ENCODE results near the gene SVEP1. TPM values are rescaled to one million over a fixed set of nuclear protein-coding genes. Genes with fewer than 3 reads are reported as not detected.
"Not testable (repeated sequence)": the region's sequence is repeated elsewhere in the genome, so short reads cannot be mapped to it uniquely, and the experiment has no call there.

The SVEP1 gene
- total RNA-seq, 1 donor from 2014 or later: 0.10 TPM

GRCh38 chr9:110541950-110542349 lies 37.6 kb downstream of the SVEP1 start:
- Mint-ChIP-seq H3K27ac (ENCODE audit: unreplicated experiment) (no peak overlapping the region), H3K4me3 (ENCODE audit: unreplicated experiment) (no peak overlapping the region), H3K4me1 (ENCODE audit: low read depth, unreplicated experiment) (no peaks in the 10 kb centered on the region), H3K36me3 (ENCODE audit: unreplicated experiment) (no peaks in the 10 kb centered on the region), H3K9me3 (ENCODE audit: unreplicated experiment) (no peaks in the 10 kb centered on the region), H3K27me3 (ENCODE audit: unreplicated experiment) (no peaks in the 10 kb centered on the region)
- no peak for DNase-seq
- no peak for TF ChIP-seq CTCF (IDR thresholded peaks at IDR 0.05; ENCODE audit: partially characterized antibody, unreplicated experiment)

- Mint-ChIP-seq H3K4me1 (ENCODE audit: low read depth, unreplicated experiment) (no peaks in the 10 kb centered on the region), H3K9me3 (ENCODE audit: unreplicated experiment) (no peaks in the 10 kb centered on the region), H3K36me3 (ENCODE audit: unreplicated experiment) (no peaks in the 10 kb centered on the region), H3K4me3 (ENCODE audit: unreplicated experiment) (no peak overlapping the region), H3K27me3 (ENCODE audit: unreplicated experiment) (no peaks in the 10 kb centered on the region), H3K27ac (ENCODE audit: unreplicated experiment) (no peak overlapping the region)
- TF ChIP-seq CTCF (IDR thresholded peaks at IDR 0.05; ENCODE audit: partially characterized antibody, unreplicated experiment): no peak
- no peak for DNase-seq
Observed at GRCh38 chr9:110538647-110539041, 40.9 kb downstream of the SVEP1 start.

- no peak overlapping the region for H3K4me3 Mint-ChIP-seq (ENCODE audit: unreplicated experiment)
- no peaks in the 10 kb centered on the region for H3K27me3 Mint-ChIP-seq (ENCODE audit: unreplicated experiment)
- peaks cover 3% of the 10 kb centered on the region for H3K36me3 Mint-ChIP-seq (ENCODE audit: unreplicated experiment)
- no peaks in the 10 kb centered on the region for H3K4me1 Mint-ChIP-seq (ENCODE audit: low read depth, unreplicated experiment)
- no peaks in the 10 kb centered on the region for H3K9me3 Mint-ChIP-seq (ENCODE audit: unreplicated experiment)
- TF ChIP-seq CTCF (IDR thresholded peaks at IDR 0.05; ENCODE audit: partially characterized antibody, unreplicated experiment): no peak
- no peak for DNase-seq
- no peak overlapping the region for H3K27ac Mint-ChIP-seq (ENCODE audit: unreplicated experiment)
Observed at GRCh38 chr9:110537841-110538646, 41.5 kb downstream of the SVEP1 start.

- Mint-ChIP-seq H3K4me3 (ENCODE audit: unreplicated experiment) (no peak overlapping the region), H3K27ac (ENCODE audit: unreplicated experiment) (no peak overlapping the region), H3K4me1 (ENCODE audit: low read depth, unreplicated experiment) (no peaks in the 10 kb centered on the region), H3K9me3 (ENCODE audit: unreplicated experiment) (no peaks in the 10 kb centered on the region), H3K27me3 (ENCODE audit: unreplicated experiment) (no peaks in the 10 kb centered on the region), H3K36me3 (ENCODE audit: unreplicated experiment) (peaks cover 3% of the 10 kb centered on the region)
- no peak for DNase-seq
- TF ChIP-seq CTCF (IDR thresholded peaks at IDR 0.05; ENCODE audit: partially characterized antibody, unreplicated experiment): no peak
Observed at GRCh38 chr9:110536822-110537221, 42.7 kb downstream of the SVEP1 start.

- not testable (repeated sequence) for H3K4me3 Mint-ChIP-seq (ENCODE audit: unreplicated experiment); H3K27ac Mint-ChIP-seq (ENCODE audit: unreplicated experiment); H3K4me1 Mint-ChIP-seq (ENCODE audit: low read depth, unreplicated experiment); DNase-seq; H3K9me3 Mint-ChIP-seq (ENCODE audit: unreplicated experiment); H3K36me3 Mint-ChIP-seq (ENCODE audit: unreplicated experiment); H3K27me3 Mint-ChIP-seq (ENCODE audit: unreplicated experiment)
Observed at GRCh38 chr9:110534162-110534561, 45.4 kb downstream of the SVEP1 start.
